Stimulated activated CD4-positive, alpha-beta T cell treated with anti-CD3 and anti-CD28 coated beads, TNF-alpha, amount 100 ng/mL, for 24 hours (primary cell): Measurements from ENCODE around the gene ATG101.

ENCODE experiments used
- DNase-seq, 3 experiments: peaks; one replicate each; pipeline ENCODE4 v3.0.0-alpha.2; 2020; ENCODE audit warnings: low read depth in 3 of 3

ATG101 gene

DNA sequence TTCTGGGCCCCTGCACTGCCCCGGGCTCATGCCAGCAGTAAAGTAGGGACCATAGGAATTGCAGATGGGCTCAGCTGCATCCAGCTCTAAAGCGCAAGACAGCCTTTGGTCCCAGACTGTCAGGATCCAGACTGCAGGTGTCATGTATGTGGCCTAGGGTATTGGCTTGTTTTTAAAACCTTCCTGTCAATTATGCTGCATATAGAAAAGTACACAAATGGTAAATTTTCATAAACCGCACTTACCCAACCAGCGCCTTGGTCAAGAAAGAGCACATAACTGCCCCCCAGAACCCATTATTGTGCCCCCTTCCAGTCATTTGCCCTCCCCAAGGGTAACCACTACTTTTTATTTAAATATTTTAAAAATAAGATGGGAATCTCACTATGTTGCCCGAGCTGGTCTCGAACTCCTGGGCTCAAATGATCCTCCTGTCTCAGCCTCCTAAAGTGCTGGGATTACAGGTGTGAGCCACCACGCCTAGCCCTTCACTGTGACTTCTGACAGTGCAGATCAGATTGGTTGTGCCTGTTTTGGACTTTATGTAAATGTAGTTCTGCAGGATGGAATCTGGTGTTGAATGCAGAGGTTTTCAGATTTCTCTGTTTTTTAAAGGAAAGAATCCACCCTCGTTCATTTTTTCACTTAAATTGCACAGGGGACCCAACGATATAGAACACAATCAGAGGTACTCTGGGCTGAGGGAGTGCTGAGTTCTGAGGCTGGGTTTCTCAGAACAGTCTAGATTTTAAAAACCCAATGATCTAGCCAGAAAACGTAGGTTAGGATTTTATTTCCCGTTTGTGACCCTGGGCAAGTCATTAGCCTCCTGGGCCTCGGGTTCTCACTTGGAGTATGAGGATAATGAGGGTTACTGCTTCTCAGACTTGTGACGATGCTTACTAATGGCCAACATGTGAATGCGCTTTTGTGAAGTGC lies 11.9 kb upstream of the ATG101 start:
- DNase-seq, result no peak

DNA sequence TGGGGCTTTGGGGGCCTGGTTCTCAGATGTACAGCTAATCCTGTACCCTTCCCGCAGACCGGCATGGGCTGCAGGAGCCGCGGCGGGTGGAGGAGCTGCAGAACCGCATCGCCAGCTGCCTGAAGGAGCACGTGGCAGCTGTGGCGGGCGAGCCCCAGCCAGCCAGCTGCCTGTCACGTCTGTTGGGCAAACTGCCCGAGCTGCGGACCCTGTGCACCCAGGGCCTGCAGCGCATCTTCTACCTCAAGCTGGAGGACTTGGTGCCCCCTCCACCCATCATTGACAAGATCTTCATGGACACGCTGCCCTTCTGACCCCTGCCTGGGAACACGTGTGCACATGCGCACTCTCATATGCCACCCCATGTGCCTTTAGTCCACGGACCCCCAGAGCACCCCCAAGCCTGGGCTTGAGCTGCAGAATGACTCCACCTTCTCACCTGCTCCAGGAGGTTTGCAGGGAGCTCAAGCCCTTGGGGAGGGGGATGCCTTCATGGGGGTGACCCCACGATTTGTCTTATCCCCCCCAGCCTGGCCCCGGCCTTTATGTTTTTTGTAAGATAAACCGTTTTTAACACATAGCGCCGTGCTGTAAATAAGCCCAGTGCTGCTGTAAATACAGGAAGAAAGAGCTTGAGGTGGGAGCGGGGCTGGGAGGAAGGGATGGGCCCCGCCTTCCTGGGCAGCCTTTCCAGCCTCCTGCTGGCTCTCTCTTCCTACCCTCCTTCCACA lies 11.0 kb upstream of the ATG101 start:
- DNase-seq, result no peak

DNA sequence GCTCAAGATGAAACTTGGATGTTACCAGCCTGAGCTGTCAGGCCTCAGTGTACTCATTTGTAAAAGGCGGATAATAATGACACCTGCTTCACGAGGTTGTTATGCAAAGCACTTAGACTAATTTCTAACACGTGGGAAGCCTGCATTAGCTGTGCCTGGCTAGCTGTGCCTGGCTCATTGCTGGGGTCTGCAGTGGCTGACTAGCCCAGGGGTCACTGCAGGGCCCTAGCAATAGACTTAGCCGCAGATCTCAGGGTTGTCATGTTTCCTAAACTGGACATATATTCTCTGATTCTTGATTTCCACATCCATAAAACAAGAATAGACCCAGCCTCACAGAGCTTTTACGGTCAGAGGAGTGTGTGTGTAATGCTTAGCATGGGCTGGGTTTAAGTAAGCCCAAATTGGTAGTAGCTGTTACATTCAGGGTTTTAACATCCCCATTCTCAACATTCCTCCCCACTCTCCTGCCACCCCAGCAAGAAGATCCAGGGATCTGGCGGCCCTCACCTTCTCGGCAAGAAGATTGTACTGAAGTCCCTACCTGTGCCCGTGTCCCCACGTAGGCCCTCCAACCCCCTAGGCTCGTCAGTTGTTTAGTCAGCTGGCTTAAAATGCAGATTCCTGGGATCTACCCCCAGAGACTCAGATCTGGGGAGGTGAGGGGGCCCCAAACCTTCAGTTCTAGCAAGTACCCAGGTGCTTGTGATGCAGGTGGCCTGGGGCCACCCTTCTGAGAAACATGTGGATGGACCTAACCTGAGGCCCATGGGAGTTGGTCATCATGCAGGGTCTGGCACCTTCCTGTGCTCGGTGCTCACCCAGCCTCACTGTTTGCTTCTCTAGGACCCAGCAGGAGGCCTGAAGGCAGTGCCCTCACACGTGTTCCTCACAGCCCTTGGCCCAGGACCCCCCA lies 9.9 kb upstream of the ATG101 start:
- DNase-seq, result no peak

- no peak for DNase-seq
These were observed 9.1 kb upstream of the ATG101 start for GRCh38 chr12:52060498-52061177.

- DNase-seq, result no peak
These were observed 8.2 kb upstream of the ATG101 start for GRCh38 chr12:52061470-52062166.

GRCh38 chr12:52062167-52063081 lies 7.4 kb upstream of the ATG101 start:
- no peak for DNase-seq

DNA sequence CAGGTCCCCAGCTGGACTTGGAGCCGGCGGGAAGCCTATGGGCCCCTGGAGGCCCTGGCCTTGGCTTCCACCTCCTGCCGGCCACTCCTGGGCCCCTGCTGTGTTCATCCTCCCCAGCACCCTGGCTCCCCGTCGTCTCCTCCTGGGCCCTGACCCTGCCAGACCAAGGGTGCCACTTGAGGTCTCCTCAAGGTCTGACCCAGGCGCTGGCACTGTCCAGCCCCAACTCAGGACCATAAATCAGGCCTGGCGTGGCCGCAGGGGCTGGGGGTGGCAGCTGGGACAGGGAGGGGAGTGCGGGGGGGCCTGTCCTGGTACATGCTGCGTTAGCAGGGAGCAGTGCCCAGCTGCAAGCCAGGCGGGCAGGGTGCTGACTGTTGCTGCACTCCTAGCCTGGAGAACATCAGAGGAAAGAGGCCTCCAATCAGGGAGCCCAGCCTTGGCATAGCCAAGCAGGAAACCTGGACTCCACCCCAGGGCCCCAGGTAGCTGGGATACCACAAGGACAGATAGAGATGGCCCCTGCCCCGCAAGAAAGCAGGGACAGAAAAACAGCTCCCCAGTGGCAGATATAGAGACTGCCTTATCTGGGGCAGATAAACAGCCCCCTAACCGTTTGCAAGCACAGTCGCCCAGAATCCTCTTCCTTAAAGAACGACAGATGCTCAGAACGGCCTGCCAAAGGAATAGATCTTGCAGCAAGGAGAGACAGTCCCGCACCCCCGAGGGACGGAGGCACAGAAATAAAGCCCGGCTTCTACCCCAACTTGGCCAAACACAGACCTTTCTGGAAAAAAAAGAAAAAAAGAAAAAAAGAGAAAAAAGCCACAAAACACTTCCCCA lies 6.5 kb upstream of the ATG101 start:
- DNase-seq, result no peak

DNA sequence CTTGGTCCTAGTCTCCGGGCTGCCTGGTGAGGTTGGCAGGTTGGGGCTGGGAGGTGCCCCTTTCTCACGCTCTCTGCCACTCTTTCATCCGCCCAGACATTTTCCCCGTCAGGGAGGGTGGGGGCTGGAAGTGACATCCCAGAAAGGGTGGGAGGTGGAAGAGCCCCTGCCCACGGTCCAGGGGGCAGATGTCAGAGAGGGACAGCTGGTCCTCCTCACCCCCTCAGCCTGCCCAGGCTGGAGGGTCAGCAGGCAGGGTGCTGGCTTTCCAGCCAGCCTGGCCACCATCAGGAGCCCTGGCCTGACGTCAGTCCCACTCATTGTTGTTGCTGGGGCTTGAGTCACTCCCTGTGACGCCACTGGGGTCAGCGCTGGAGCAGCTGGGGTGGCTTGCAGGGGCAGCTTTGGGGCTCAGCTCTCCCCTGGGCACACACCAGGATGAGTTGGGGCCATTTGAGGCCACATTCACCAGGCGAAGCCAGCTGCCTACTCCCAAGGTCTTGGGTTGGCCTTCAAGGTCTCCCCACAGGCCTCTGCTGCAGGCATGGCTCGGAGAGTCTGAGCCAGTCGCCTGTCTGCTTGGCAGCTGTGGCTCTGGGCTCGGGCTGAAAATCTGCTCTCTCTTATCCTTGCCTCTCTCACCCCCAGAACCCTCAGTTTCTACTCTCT lies 5.7 kb upstream of the ATG101 start:
- DNase-seq, result no peak

DNA sequence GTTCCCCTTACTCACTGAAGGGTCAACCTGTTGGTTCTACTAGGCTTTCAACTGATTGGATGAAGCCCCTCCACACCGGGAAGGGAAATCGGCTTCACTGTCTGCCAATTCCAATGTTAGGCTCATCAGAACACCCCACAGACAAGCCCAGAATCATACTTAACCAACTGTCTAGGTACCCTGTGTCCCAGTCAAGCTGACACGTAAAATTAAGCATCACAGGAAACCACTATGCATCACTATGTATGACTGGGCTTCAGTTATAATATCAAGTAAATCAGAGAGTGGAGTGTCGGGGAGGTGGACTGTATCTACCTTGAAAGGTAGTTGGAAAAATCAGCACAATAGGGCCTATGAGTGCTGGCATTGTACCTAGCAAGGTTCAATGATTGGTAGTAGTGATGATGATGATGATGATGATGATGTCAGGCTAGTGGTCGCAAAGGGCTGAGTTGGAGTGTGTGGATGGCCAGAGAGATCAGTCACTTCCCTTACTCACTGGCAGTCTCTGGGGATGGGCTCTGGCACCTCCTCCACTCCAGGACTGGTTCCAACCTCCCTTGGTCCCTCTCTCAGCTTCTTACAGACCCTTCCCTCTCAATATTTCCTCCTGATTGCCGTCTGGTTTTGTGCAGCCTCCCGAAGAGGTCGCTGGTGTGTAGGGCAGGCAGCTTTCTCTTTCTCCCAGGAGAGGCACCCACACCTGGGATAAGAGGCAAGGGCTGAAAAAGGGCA lies 3.3 kb upstream of the ATG101 start:
- DNase-seq, result no peak

DNA sequence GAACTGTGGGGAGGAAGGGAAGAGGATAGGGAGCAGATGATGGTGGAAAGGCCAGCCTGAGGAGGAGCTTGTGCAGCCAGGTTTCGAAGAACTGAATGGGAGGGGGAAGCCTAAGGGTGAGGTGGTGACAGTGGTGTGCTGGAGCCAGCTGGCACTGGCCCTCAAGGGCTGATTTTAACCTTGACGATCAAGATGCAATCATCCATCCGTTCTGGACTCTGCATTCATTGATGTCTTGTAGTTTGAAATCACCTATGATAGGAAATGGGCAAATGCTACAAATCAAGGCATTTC lies 2.8 kb upstream of the ATG101 start:
- no peak for DNase-seq

- DNase-seq, result no peak
These were observed 577 bp downstream of the ATG101 start for GRCh38 chr12:52070185-52070925.

DNA sequence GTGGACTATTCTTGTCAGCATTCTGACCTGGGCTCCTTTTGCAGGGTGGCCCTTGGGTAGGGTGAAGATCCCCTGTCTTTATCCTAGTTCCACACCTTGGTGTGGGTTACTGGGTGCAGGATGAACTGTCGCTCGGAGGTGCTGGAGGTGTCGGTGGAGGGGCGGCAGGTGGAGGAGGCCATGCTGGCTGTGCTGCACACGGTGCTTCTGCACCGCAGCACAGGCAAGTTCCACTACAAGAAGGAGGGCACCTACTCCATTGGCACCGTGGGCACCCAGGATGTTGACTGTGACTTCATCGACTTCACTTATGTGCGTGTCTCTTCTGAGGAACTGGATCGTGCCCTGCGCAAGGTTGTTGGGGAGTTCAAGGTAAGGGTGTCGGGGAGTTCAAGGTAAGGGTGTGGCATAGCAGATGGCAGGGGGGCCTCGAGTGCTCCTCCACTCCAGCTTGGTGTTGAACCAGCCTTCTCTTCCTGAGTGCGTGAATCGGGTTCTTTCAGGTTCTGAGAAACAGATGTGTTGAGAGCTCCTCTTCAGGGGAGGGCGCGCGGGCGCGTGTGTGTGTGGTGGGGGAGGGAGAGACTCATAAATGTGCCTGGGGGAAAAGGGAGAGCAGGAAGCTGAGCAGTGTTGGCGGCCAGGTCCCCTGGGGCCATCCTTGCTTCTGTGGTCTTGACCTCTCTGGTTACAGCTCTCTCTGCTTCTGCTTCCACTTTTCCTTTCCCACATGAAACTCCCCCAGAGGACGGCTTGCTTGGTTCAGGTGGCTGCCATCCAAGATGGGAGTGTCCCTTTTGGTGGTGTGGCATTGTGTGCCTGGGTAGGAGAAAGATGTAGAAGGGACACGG lies 4.0 kb downstream of the ATG101 start:
- no peak for DNase-seq

- DNase-seq, result no peak
These were observed 5.4 kb downstream of the ATG101 start for GRCh38 chr12:52074971-52075724.

DNA sequence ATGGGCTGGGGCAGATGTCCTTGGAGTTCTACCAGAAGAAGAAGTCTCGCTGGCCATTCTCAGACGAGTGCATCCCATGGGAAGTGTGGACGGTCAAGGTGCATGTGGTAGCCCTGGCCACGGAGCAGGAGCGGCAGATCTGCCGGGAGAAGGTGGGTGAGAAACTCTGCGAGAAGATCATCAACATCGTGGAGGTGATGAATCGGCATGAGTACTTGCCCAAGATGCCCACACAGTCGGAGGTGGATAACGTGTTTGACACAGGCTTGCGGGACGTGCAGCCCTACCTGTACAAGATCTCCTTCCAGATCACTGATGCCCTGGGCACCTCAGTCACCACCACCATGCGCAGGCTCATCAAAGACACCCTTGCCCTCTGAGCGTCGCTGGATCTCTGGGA lies 7.0 kb downstream of the ATG101 start:
- no peak for DNase-seq

DNA sequence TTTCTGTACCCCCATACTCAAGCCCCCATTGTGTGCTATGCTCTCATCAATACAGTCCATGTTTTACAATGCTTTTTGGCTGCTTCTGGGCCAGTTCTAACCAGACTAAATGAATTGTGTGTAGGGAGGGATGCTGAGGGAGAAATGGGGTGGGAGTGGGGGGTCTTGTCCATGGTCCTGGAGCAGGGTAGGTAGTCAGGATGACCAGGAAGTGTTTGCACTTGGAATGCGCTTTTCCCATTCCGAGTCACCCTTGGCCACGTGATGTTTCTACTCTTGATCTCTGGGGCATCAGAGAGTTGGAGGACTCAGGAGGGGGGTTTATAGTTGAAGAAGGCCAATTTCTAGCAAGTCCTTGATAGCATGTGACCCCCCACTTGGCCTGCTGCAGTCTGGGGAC lies 8.5 kb downstream of the ATG101 start:
- DNase-seq, result no peak
